Astrocyte of the hippocampus (primary cell): Measurements from ENCODE around the gene TMEM132D.
"Not testable (repeated sequence)": the region's sequence is repeated elsewhere in the genome, so short reads cannot be mapped to it uniquely, and the experiment has no call there.

Experiments
- DNase-seq: peaks from one replicate; pipeline ENCODE4 v3.0.0; 2011; ENCODE audit warnings: low read depth, low spot score

The TMEM132D gene

DNA sequence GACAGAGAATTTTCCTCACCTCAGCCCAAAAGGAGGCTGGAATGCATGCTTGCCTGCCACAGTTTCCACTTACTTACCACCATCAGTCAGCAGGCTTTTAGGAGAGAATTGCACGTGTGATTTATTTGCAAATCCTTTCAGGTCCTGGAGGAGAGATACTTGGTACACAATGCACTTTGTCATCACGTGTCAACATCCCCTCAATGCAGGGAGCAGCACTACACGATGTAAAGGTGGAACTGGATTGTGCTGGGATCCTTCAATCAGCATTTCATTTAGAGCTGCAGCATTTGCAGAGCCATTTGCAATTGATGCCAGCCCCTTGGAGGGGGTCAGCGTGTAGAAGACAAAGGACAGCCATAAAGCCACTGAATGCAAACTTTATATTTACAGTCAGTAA, 832.5 kb downstream of the TMEM132D start:
- no peak for DNase-seq

DNA sequence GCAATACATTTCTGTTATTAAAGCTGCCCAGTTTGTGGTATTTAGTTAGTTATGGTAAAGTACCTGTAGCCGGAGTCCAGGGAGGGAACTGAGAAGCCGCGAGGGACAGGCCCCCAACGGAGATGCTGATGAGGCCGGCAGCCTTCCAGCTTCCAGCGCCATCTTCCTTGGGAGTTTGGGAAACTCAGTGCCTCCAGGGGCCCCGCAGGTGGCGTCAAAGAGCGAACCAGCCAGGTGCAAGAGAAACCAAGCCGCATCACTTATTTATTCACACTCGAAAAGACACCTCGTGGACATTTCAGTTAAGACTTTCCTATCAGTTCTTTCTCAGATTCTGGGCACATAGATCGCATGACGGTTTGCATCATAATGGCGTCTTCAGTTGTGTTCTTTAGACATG, 833.9 kb downstream of the TMEM132D start:
- no peak for DNase-seq

DNA sequence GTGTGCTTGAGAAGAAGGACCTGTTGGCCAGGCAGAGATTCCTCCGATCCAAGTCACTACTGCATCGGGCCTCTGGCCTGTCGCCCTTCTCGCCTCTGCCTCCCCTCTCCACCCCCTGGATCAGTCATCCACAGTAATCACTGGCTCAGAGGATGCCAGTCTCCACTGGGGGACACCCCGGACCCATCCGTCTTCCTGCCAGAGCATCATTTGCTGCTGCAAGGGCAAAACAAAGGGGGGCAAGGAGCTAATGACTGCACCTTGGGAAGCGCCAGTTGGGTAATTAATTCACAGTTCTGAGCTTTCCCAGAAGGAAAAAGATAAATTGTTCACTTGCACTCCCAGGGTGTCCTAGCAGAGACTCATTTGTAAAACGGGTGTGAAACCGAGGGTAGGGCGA, 835.1 kb downstream of the TMEM132D start:
- no peak for DNase-seq

DNA sequence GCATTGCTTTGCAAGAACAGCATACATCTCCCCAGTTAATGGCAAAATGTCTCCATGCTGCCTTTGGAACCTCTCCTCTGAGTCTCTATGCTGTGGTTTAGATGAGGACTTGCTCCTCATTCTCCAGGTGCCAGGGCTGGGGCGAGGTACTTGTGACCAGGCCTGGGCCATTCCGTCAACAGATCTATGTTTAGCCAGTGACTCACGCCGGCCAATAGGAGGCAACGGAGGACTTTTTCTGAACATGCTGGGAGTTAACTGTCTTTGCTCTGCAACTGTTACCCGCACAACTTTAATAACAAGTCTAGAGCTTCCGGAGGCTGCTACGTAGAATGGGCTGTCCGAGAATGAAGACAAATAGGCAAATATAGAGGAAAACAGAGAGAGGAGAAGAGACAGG, 836.3 kb downstream of the TMEM132D start:
- peak; percentile 56 for DNase-seq

DNA sequence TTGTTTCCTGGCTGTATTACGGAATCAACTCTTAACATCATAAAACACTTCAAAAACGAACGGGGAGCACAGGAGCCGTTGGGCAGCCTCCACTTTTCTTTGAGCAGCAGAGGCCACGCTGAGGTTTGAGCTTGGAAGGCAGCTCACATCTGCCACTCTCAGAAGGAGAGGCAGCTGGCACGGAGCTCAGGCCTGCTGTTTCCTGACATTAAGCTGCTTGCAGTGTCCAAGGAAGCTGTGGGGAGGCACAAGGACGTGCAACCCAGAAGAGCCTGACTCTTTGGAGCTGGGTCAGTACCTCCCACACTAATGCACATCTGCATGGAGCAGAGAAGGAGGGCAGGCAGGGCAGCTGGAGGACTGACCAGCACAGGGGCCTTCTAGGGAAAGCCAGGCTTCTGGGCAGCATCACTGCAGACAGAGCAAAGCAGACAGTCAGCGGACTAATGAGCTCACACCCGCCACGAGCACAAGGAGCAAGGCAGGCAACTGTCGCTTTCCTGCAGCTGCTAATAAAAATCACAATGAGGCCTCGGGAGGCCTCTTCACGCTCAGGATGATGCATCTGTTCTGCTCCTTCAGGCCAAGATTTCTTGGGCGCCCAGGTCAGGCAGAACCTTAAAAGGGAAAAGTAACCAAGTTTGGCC, 839.5 kb downstream of the TMEM132D start:
- DNase-seq = no peak

DNA sequence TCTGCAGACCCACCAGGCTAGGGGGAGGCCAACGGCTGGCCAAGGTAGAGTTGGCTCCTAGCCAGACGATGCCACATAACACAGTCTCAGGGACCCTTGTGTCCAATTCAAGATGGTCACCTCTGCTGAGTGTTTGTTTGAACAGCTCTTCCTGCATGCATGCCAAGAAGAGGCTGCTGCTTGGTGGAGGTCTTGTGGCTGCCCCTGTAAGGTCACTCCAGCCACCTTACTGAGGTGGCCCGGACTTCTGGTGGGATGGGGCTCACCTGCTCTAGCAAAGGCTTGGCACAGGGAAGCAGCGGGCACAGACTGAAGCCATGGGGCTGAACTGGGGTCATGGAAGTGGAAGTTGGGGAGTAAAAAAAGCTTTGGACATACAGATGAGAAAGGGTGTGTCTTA, 840.2 kb downstream of the TMEM132D start:
- DNase-seq = no peak

DNA sequence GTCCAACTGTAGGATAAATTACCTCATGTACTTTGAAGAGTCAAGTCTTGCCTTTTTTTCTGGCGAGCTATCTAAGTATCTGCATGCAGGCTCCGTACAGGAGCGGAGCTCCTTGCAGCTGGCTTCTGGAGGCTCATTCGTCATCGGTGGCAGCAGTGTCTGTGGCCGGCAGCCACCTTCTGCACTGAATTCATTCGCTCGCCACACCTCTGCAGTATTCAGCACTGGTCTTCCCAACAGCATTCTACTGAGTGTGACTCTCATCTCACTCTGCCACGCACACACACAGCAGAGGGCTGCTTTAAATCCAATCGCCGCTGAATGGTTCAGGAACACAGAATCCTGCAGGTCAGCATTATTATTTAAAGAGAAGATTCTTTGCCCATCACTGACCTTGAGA, 850.6 kb downstream of the TMEM132D start:
- no peak for DNase-seq

DNA sequence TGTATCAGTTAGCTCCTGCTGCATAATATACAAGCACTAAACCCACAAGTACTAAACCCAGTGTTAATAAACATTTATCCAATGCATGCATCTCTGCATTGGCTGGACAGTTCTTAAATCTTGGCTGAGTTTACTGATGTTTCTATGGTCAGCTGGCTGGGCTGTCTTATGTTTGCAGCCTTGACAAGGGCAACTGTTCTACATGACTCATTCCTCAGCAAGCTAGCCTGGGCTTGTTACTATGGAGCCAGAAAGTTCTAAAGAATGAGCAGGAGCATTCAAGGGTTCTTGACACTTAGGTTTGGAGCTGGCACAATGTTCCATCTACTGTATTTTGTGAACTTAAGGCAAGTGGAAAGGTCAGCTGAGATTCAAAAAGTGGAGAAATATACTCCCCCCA, 851.5 kb downstream of the TMEM132D start:
- DNase-seq = peak; percentile 54

DNA sequence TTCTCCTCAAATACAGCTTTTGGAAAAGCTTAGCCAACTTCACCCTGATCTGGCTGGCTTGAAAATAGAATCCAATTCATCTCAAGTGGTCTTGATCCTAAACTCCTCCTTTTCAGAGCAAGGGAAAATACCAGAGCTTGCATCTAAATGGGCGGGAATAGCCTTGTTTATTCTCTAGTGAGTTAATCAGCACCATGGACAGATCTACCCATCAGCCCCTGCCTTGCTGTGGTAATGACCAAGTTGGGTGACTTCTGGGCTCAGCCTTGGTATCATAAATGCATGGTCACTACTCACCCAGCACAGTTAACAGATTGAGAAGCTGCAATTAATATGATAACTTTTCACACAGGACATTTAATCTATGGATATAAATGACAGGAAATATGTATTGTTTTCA, 853.9 kb downstream of the TMEM132D start:
- DNase-seq = peak; percentile 68

DNA sequence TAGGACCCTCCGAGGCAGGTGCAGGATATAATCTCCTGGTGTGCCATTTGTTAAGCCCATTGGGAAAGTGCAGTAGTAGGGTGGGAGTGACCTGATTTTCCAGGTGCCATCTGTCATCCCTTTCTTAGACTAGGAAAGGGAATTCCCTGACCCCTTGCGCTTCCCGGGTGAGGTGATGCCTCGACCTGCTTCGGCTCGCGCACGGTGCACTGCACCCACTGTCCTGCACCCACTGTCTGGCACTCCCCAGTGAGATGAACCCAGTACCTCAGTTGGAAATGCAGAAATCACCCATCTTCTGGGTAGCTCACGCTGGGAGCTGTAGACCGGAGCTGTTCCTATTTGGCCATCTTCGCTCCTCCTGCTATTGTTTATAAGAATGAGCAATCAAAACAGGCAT, 860.5 kb downstream of the TMEM132D start:
- not testable (repeated sequence) for DNase-seq

DNA sequence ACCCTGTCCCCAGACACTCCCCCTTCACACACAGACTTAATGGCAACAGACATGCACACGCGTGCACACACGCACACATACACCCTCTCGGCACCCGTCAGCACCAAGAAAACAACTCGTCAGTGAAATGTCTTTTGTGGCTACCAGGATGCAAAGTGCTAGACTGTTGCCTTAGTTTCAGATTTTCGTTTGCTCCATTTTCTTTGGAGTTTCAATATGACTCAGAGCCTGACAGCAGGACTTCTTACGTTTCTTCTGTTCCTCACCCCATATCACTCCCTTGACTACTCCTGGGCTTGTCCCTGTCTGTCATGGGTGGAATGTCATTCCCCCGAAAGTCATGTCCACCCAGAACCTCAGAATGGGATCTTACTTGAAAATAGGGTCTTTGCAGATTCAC, 867.7 kb downstream of the TMEM132D start:
- no peak for DNase-seq

DNA sequence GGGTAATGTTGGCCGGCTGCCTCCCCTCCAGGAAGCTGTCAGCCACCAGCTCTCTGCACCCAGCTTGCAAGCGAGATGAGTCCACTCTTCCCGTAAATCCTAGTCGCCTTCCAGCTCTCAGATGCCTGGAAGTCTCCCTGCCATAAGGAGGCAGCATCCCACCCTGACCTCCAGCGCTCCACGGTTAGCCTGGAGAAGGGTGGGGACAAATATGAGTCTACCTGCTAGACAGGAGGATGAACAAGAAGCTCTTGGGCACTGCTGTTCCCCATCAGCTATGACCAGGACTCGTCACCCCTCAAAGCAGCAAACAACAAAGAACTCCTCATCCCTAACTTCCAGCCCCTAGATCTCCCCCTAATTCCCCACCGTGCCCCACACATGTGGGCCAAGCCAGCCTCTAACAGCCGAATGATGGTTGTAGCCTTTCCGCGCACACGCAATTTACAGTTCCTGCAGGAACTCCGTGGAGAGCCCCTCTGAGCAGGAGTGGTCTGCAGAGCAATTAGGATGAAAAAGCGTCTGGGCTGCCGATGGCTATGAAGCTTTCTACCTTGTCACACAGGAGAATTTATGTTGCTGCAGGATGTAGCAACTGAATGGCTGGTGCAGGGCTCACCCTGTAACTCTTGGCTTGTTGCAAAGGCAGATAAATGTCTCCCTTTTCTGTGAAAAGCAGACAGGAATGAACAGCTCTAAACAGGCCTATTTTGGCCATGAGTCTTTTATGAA, 869.1 kb downstream of the TMEM132D start:
- DNase-seq = no peak

DNA sequence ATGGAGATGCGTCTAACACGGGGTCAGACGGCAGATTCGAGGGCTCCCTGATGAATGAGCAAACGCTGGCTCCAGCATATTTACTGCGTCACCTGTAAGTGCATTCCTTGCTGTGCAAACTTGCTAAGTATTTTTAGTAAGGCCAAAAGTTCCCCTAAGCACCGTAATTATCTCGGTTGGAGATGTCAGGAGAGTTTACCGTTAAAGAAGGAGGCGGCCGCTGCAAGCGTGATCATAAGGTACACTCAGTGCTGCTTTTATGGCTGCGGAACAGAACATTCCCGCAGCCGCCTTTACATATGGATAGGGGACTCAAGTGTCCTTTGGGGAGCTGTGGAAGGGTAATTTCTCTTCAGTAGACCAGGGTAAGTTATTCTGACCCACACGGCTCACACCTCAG, 875.0 kb downstream of the TMEM132D start:
- DNase-seq = no peak

DNA sequence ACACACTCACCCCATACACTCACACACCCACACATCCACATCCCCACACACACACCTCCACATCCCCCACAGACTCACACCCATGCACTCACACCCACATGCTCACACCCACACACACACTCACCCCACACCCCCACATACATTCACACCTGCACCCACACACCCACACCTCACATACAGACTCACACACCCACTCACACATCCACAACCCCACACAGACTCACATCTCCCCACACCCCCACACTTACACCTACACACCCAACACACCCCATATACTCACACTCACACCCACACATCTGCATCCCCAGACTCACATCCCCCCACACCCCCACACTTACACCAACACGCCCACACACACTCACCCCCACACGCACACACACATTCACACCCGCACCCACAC, 878.8 kb downstream of the TMEM132D start:
- no peak for DNase-seq
